KOPT-K1 (cell line): ENCODE data around the gene ACYP1.
"Not testable (repeated sequence)": the region's sequence is repeated elsewhere in the genome, so short reads cannot be mapped to it uniquely, and the experiment has no call there.

ENCODE experiments used
- H3K27ac ChIP-seq: fragments of 200-600 bp; sonication (generic); 2 replicates; pipeline ENCODE4 v1.5.1; 2016; ENCODE audit warnings: antibody characterized with exemption, mild to moderate bottlenecking, low read depth, low read length; ENCODE audit not compliant: poor library complexity, severe bottlenecking
- H3K36me3 ChIP-seq: fragments of 200-600 bp; sonication (generic); 2 replicates; pipeline ENCODE4 v1.5.1; 2017; ENCODE audit warnings: antibody characterized with exemption, mild to moderate bottlenecking, low read length, moderate library complexity; ENCODE audit not compliant: insufficient read depth
- H3K9me3 ChIP-seq: fragments of 200-600 bp; sonication (generic); 2 replicates; pipeline ENCODE4 v1.5.1; 2017; ENCODE audit warnings: antibody characterized with exemption, low read length, mild to moderate bottlenecking; ENCODE audit not compliant: insufficient read depth, poor library complexity, severe bottlenecking

Gene ACYP1

GRCh38 chr14:75083271-75083670 lies 19.4 kb upstream of the ACYP1 start:
- Histone ChIP-seq H3K36me3 (peaks cover 71% of the 10 kb centered on the region), H3K9me3 (no peaks in the 10 kb centered on the region), H3K27ac (no peak overlapping the region)

- no peaks in the 10 kb centered on the region for H3K9me3 ChIP-seq
- no peak overlapping the region for H3K27ac ChIP-seq
- H3K36me3 ChIP-seq = peaks cover 56% of the 10 kb centered on the region
Measured at GRCh38 chr14:75081660-75082229, 17.9 kb upstream of the ACYP1 start.

DNA sequence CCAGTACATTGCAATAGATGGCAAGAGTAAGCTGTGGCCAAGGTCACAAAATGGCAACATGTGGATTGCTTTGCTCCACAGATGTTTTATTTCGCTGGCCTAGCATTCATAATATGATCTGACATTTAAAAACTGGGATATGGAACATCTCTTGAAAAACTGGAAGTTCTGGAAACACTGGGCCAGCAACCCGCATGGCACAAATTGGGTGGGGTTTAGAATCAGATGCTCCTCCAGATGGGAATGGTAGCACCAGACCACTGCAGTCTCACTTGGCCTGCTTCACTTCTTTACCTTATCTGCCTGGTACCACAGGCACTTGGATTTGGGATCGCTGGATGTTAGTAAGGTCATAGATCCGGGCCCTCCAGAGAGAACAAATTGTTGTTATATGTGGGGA lies 15.7 kb upstream of the ACYP1 start:
- no peaks in the 10 kb centered on the region for H3K9me3 ChIP-seq
- H3K27ac ChIP-seq = no peak overlapping the region
- H3K36me3 ChIP-seq = peaks cover 36% of the 10 kb centered on the region

- peaks cover 19% of the 10 kb centered on the region for H3K36me3 ChIP-seq
- H3K9me3 ChIP-seq = no peaks in the 10 kb centered on the region
- no peak overlapping the region for H3K27ac ChIP-seq
Measured at GRCh38 chr14:75077794-75078193, 14.0 kb upstream of the ACYP1 start.

- no peak overlapping the region for H3K27ac ChIP-seq
- no peaks in the 10 kb centered on the region for H3K9me3 ChIP-seq
- H3K36me3 ChIP-seq = no peaks in the 10 kb centered on the region
Measured at GRCh38 chr14:75070383-75070782, 6.6 kb upstream of the ACYP1 start.

- Histone ChIP-seq H3K36me3 (no peaks in the 10 kb centered on the region), H3K9me3 (no peaks in the 10 kb centered on the region), H3K27ac (no peak overlapping the region)
Measured at GRCh38 chr14:75069811-75070145, 6.0 kb upstream of the ACYP1 start.

- H3K27ac ChIP-seq = peak within 1 kb of the TSS; percentile 13
- H3K36me3 ChIP-seq = no peaks in the 10 kb centered on the region
- H3K9me3 ChIP-seq = no peaks in the 10 kb centered on the region
Measured at GRCh38 chr14:75069121-75069810, 5.4 kb upstream of the ACYP1 start, which contains the start of gene ZC2HC1C. Gene ZC2HC1C, plus strand, starts transcription at chr14:75069641. Its CDS starts 933 bp downstream, at chr14:75070574.

- H3K27ac ChIP-seq = peak overlapping the region; percentile 13
- no peaks in the 10 kb centered on the region for H3K36me3 ChIP-seq
- H3K9me3 ChIP-seq = no peaks in the 10 kb centered on the region
Measured at GRCh38 chr14:75068294-75069120, 4.7 kb upstream of the ACYP1 start.

- not testable (repeated sequence) for H3K36me3 ChIP-seq, H3K9me3 ChIP-seq, H3K27ac ChIP-seq
Measured at GRCh38 chr14:75067765-75068164, 3.9 kb upstream of the ACYP1 start.

DNA sequence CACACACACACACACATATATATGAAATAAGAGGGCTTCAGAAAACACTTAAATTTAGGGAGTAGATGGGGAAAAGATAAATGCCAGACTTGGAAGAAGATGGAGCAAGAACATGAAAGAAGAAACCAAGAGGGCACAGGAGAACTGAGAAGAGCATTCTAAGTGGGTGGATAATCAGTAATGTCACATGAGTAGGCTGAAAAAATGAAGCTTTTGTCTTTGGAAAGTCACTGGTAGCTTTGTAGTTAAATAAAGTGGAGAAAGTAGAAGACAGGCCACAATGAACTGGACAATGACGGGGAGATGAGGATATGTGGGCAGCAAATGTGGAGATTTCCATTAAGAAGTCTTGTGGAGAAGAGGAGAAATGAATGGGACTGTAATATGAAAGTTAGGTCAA lies 3.4 kb upstream of the ACYP1 start:
- Histone ChIP-seq H3K9me3 (no peaks in the 10 kb centered on the region), H3K27ac (no peak overlapping the region), H3K36me3 (no peaks in the 10 kb centered on the region)

- H3K9me3 ChIP-seq = no peaks in the 10 kb centered on the region
- H3K27ac ChIP-seq = no peak overlapping the region
- H3K36me3 ChIP-seq = peaks cover under 1% of the 10 kb centered on the region; the same call in 1 of the 2 replicates
Measured at GRCh38 chr14:75066691-75067090, 2.9 kb upstream of the ACYP1 start.

GRCh38 chr14:75064205-75064567 lies 362 bp upstream of the ACYP1 start:
- Histone ChIP-seq H3K9me3 (peaks cover 4% of the 10 kb centered on the region), H3K27ac (peak overlapping the region; percentile 79), H3K36me3 (peaks cover 25% of the 10 kb centered on the region)

GRCh38 chr14:75063013-75063412 lies 811 bp downstream of the ACYP1 start:
- Histone ChIP-seq H3K27ac (peak overlapping the region; percentile 79), H3K9me3 (peaks cover 4% of the 10 kb centered on the region), H3K36me3 (peaks cover 34% of the 10 kb centered on the region)

DNA sequence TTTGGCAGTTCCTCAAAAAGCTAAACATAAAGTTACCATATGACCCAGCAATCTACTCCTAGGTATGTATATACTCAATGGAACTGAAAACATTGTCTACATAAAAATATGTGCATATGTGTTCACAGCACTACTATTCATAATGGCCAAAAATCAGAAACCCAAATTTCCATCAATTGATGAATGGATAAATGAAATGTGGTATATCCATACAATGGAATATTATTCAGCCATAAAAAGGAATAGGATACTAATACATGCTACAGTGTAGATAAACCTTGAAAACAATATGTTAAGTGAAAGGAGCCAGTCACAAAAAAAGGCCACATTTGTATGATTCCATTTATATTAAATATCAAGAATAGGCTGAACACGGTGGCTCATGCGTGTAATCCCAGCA lies 3.4 kb downstream of the ACYP1 start:
- peaks cover 4% of the 10 kb centered on the region for H3K9me3 ChIP-seq
- H3K27ac ChIP-seq = no peak overlapping the region
- H3K36me3 ChIP-seq = peaks cover 44% of the 10 kb centered on the region

DNA sequence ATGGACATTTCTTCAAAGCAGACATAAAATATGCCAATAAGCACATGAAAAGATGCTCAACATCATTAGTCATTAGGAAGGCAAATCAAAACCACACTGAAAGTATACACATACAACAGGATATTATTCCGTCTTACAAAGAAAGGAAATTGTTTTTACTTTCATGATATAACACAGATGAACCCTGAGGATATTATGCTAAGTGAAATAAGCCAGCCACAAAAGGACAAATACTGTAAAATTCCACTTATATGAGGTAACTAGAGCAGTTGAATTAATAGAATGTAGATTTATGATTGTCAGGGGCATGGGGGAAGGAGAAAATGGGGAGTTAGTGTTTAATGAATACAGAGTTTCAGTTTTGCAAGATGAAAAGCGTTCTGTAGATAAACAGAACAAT lies 4.2 kb downstream of the ACYP1 start:
- peaks cover 4% of the 10 kb centered on the region for H3K9me3 ChIP-seq
- H3K27ac ChIP-seq = no peak overlapping the region
- peaks cover 51% of the 10 kb centered on the region for H3K36me3 ChIP-seq
